ENCODE results near the gene KDM4B.

The KDM4B gene

DNA sequence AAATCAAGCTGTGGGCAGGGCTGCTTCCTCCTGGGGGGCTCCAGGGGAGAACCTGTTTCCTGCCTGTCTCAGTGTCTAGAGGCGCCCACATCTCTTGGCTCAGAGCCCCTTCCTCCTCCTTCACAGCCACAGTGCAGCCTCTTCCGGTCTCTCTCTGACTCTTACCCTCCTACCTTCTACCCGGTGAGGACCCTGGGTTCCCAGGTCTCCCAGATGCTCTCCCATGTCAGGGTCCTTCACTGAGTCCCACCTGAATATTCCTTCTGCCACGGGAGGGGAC lies 153.1 kb downstream of the KDM4B start:
- TF ChIP-seq, protein P1, sequence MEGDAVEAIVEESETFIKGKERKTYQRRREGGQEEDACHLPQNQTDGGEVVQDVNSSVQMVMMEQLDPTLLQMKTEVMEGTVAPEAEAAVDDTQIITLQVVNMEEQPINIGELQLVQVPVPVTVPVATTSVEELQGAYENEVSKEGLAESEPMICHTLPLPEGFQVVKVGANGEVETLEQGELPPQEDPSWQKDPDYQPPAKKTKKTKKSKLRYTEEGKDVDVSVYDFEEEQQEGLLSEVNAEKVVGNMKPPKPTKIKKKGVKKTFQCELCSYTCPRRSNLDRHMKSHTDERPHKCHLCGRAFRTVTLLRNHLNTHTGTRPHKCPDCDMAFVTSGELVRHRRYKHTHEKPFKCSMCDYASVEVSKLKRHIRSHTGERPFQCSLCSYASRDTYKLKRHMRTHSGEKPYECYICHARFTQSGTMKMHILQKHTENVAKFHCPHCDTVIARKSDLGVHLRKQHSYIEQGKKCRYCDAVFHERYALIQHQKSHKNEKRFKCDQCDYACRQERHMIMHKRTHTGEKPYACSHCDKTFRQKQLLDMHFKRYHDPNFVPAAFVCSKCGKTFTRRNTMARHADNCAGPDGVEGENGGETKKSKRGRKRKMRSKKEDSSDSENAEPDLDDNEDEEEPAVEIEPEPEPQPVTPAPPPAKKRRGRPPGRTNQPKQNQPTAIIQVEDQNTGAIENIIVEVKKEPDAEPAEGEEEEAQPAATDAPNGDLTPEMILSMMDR (IDR thresholded peaks at IDR 0.05; ENCODE audit: insufficient read depth, low read length, missing control alignments): no peak
- ChIA-PET POLR2A (no interaction called here), CTCF (no interaction called here)
- no peak overlapping the region for H3K4me3 ChIP-seq (ENCODE audit: low read depth, low read length)
- no peak for DNase-seq (ENCODE audit: low read depth, low spot score)

DNA sequence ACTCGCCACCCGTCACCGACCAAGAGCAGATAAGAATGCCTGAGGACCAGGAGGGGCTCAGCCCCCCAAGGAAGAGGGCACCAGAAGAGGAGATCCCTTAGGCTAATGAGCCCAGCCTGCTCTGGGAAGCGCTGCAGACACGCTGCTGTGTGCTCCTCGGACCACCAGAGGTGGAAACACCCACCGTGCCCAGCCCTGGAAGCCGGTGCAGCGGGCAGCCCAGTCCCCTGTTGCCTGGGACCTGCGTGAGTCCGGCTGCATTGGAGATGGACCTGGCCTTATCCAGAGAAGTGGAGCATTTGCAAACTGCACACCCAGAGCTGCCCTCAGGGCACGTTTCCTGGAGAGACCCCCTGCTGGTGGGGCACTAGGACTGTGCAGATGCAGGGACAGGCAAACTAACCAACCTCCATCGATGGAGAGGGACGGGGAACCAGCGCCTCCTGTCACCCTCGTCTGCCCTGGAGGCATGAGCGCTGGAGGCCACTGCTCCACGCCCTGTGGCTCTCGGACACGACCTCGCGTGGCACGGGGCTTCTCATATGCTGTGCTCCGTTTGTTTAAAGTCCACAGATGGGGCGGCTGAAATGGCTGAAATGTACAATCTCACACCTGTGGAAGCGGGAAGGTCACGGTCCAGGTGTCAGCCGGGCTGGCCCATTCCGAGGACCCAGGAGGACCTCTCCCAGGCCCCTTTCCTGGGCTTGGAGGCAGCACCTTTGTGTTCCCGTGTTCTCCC lies 153.9 kb downstream of the KDM4B start:
- H3K4me3 ChIP-seq (ENCODE audit: low read depth, low read length): no peak overlapping the region
- CTCF ChIA-PET: no interaction called here
- TF ChIP-seq, protein P1 (IDR thresholded peaks at IDR 0.05; ENCODE audit: insufficient read depth, low read length, missing control alignments): no peak
- DNase-seq (ENCODE audit: low read depth, low spot score): no peak
- POLR2A ChIA-PET: no interaction called here

DNA sequence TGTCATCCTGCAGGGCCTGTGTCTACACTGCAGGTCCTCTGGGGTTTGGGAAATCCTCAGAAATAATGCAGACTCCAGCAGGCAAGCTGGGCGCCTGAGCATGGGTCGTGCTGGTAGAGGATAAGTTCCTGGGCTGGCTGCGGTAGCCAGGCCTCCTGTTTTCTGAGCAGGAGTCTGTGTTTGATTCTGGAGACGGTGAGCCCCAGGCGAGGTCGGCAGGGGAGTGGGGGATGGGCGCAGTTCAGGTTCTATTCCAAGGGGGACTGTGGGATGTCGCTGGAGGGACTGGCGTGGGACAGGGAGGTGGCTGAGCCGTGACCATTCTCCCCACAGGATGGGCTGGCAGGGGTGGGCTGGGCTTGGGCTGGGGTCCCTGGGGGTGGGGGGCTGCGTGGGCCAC lies 154.7 kb downstream of the KDM4B start:
- DNase-seq (ENCODE audit: low read depth, low spot score): no peak
- ChIA-PET POLR2A (no interaction called here), CTCF (no interaction called here)
- TF ChIP-seq, protein P1 (IDR thresholded peaks at IDR 0.05; ENCODE audit: insufficient read depth, low read length, missing control alignments): no peak
- no peak overlapping the region for H3K4me3 ChIP-seq (ENCODE audit: low read depth, low read length)

DNA sequence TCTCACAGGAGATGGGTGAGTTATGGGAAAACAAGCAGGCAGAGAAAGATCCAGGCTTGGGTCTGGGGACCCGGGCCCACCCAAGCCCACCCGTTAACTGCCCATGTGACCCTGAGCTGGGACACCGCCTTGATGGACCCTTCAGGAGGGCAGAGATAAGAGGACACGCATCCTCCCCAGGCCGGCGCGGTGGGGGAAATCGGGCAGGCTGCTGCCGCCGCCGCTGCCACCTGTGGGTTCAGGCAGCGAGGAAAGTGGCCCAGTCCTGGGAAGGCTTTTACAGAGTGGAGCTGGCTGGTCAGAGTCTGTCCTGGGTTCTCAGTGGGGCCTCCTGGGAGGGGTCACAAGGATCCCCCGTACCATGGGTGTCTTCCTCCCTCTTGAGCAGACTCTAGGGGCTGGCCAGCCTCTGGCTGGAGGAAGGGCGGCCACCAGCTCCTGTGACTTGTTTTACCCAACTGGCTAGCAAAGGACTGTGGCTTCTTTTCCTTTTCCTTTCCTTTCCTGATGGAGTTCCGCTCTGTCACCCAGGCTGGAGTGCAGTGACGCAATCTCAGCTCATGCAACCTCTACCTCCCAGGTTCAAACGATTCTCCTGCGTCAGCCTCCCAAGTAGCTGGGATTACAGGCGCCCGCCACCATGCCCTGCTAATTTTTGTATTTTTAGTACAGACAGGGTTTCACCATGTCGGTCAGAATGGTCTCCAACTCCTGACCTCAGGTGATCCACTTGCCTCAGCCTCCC lies 155.4 kb downstream of the KDM4B start:
- no peak for DNase-seq (ENCODE audit: low read depth, low spot score)
- CTCF ChIA-PET: interaction anchor here (1.2 kb wide), 1 partner anchor 76 kb away, joined by 4 read pairs; no protein-coding TSS in a partner anchor
- TF ChIP-seq, protein P1 (IDR thresholded peaks at IDR 0.05; ENCODE audit: insufficient read depth, low read length, missing control alignments): no peak
- no peak overlapping the region for H3K4me3 ChIP-seq (ENCODE audit: low read depth, low read length)
- POLR2A ChIA-PET: interaction anchor here (0.6 kb wide), 1 partner anchor 137 kb away, joined by 3 read pairs; no protein-coding TSS in a partner anchor

DNA sequence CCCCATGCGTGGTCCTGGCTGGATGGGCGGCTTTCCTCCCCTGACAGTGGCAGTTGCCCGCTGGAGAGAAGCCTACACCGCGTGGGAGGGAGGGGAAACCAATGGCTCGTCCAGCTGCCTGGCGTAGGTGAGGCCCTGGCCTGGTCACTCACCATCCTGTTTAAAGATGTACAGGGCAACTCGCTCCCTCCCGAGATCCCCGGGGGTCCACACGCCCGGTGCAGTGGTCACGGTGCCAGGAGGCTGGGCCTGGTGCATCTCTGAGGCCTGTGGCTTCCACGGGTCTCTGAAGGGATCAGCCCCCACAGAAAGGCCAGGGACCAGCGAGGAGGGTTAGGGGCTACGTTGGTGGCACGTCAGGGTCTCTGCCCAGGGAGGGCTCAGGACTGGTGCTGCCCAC lies 156.5 kb downstream of the KDM4B start:
- no peak for DNase-seq (ENCODE audit: low read depth, low spot score)
- CTCF ChIA-PET: interaction anchor here (1.2 kb wide), 1 partner anchor 77 kb away, joined by 4 read pairs; no protein-coding TSS in a partner anchor
- POLR2A ChIA-PET: no interaction called here
- TF ChIP-seq, protein P1 (IDR thresholded peaks at IDR 0.05; ENCODE audit: insufficient read depth, low read length, missing control alignments): no peak
- no peak overlapping the region for H3K4me3 ChIP-seq (ENCODE audit: low read depth, low read length)

DNA sequence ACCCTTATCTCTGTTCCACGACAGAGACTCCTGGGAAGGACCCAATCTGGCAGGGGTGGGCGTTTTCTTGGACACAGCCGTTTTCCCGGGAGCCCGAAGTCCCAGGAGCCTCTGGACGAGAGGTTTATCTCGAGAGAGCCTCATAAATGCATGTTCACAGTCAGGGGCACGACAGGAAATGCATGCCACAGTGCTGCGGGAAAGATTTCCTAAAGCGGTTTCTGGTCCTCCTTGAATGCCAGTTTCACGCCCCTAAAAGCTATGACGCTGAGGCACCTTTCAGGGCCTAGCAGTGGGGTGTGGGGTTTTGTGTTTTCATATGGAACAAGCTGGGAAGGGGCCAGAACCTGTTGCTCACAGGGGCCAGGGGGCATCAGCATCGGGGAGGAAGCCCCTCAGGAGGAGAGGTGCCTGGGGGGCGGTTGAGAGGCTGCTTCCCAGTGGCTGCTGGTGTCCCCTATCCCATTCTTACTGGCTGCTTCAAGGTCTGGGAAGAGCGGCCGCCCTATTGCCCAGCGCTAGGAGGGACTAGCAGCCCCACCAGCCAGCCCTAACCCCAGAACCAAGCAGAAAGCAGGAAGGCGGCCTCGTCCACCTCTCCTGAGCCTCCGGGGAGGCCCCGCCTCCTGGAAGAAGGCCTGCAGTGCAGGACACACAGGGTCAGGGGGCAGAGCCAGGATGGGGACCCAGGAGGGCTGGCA lies 157.0 kb downstream of the KDM4B start:
- no peak overlapping the region for H3K4me3 ChIP-seq (ENCODE audit: low read depth, low read length)
- DNase-seq (ENCODE audit: low read depth, low spot score): no peak
- TF ChIP-seq, protein P1 (IDR thresholded peaks at IDR 0.05; ENCODE audit: insufficient read depth, low read length, missing control alignments): no peak
- CTCF ChIA-PET: no interaction called here
- POLR2A ChIA-PET: no interaction called here

All from AG04449 (cell line).